Peyer's patch (tissue), 4 donors: Measurements from ENCODE around the gene SLK. TPM values are rescaled to one million over a fixed set of nuclear protein-coding genes. Genes with fewer than 3 reads are reported as not detected.

ENCODE experiments used
- DNase-seq, 3 donors: peaks; one replicate each; pipeline ENCODE4 v3.0.0-alpha.2; 2017 to 2019
- H3K27ac ChIP-seq, 4 donors: fragments of 200-600 bp; sonication (generic); one replicate each; pipeline ENCODE4 v1.5.1; 2016 to 2019
- H3K27me3 ChIP-seq, 2 donors: fragments of 200-600 bp; sonication (generic); one replicate each; pipeline ENCODE4 v1.5.1; 2019
- H3K36me3 ChIP-seq, 3 donors: fragments of 200-600 bp; sonication (generic); one replicate each; pipeline ENCODE4 v1.5.1; 2016 to 2019
- H3K4me1 ChIP-seq, 4 donors: fragments of 200-600 bp; sonication (generic); one replicate each; pipeline ENCODE4 v1.5.1; 2016 to 2019
- H3K4me3 ChIP-seq, 4 donors: fragments of 200-600 bp; sonication (generic); 1 replicate in 3 of 4; 2 replicates in 1 of 4; pipeline ENCODE4 v1.5.1; 2016 to 2019; ENCODE audit warnings: mild to moderate bottlenecking in 1 of 4
- H3K9me3 ChIP-seq, 4 donors: fragments of 200-600 bp; sonication (generic); one replicate each; pipeline ENCODE4 v1.5.1; 2016 to 2019; ENCODE audit warnings: mild to moderate bottlenecking in 1 of 4
- POLR2A ChIP-seq, 2 donors: fragments of 450-650 bp; IDR thresholded peaks; one replicate each; pipeline ENCODE4 v1.5.1; 2017; ENCODE audit warnings: antibody characterized with exemption in 2 of 2, mild to moderate bottlenecking in 2 of 2, moderate library complexity in 2 of 2
- total RNA-seq, 4 donors: library from RNA; depleted of rRNA; stranded (reverse); fragments of >200 nt; gene quantifications; one replicate each; pipeline ENCODE4 v1.1.0, GENCODE V29; 2016
- TF ChIP-seq, protein P1 (sequence below), 6 experiments: fragments of 450-650 bp in 4 of 6; fragments of 200-600 bp in 2 of 6; sonication (generic) in 1 of 6; IDR thresholded peaks; one replicate each; pipeline ENCODE4 v1.5.1; 2017 to 2019; ENCODE audit warnings: antibody characterized with exemption in 6 of 6, mild to moderate bottlenecking in 3 of 6, moderate library complexity in 1 of 6

SLK gene
- total RNA-seq, 4 donors from 2014 or later, result 38.5 to 55.4 (median 52.6) TPM

DNA sequence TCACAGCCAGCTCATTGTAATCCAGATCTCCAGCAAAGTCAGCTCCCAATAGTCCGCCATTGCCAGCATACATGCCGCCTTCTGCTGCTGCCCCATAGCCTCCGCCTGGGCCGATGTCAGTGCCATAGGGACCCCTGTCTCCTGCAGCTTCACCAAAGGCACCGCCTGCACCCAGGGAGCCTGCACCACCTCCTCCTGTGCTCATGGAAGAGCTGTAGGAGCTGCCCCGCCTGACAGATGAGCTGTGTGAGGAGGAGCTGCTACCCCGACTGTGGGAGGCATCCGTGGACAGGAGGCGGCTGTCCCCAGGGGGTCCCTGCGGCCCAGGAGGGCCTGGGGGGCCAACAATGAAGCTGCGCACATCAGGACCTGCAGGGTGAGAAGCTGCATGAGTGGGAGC, 67.0 kb downstream of the SLK start:
- Histone ChIP-seq H3K4me3 (no peak overlapping the region), H3K36me3 (peaks cover 0 to 29% (median 0%) of the 10 kb centered on the region in 3 donors), H3K9me3 (no peaks in the 10 kb centered on the region), H3K27me3 (no peaks in the 10 kb centered on the region), H3K4me1 (no peaks in the 10 kb centered on the region), H3K27ac (no peak overlapping the region)
- no peak for DNase-seq
- TF ChIP-seq, protein P1, sequence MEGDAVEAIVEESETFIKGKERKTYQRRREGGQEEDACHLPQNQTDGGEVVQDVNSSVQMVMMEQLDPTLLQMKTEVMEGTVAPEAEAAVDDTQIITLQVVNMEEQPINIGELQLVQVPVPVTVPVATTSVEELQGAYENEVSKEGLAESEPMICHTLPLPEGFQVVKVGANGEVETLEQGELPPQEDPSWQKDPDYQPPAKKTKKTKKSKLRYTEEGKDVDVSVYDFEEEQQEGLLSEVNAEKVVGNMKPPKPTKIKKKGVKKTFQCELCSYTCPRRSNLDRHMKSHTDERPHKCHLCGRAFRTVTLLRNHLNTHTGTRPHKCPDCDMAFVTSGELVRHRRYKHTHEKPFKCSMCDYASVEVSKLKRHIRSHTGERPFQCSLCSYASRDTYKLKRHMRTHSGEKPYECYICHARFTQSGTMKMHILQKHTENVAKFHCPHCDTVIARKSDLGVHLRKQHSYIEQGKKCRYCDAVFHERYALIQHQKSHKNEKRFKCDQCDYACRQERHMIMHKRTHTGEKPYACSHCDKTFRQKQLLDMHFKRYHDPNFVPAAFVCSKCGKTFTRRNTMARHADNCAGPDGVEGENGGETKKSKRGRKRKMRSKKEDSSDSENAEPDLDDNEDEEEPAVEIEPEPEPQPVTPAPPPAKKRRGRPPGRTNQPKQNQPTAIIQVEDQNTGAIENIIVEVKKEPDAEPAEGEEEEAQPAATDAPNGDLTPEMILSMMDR (IDR thresholded peaks at IDR 0.05), result no peak
- TF ChIP-seq POLR2A (IDR thresholded peaks at IDR 0.05), result no peak

DNA sequence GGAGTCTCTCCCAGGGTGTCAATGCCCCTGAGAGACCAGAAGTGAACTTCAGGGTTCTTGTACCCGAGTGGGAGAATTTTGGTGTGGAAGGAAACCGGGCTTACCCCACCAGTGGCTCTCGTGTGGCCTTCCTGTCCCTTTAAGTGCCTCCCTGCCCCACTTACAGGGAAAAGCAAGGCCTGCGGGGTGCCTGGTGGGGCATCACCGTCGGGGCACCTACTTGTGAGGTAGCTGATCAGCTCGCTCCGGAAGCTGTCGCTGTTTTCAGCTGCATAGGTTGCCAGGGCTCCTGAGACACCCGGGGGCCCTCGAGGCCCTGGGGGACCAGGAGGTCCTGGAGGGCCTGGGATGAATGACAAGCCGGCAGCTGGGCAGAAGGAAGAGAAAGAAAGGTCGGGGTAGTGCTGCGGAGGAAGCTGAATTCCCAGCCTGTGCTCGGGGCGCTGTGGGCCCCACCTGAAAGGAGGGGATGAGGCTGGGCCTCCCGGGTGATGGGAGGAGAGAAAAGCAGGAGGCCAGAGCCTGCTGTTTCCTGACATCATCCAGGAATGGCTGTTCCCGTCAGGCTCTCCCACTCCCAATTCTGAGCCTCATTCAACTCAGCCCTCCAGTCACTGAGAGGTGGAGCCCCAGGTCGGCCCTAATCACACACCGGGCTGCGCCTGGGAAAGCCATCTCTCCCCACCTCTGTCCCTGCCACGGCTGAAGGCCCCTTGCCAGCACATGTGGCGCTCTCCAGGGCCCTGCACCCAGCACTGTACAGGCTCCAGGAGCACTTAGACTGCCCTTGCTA, 67.7 kb downstream of the SLK start:
- TF ChIP-seq, protein P1 (IDR thresholded peaks at IDR 0.05), result no peak
- TF ChIP-seq POLR2A (IDR thresholded peaks at IDR 0.05), result no peak
- Histone ChIP-seq H3K4me3 (no peak overlapping the region), H3K27ac (no peak overlapping the region), H3K9me3 (no peaks in the 10 kb centered on the region), H3K36me3 (peaks cover 0 to 29% (median 0%) of the 10 kb centered on the region in 3 donors), H3K4me1 (no peaks in the 10 kb centered on the region), H3K27me3 (no peaks in the 10 kb centered on the region)
- no peak for DNase-seq

DNA sequence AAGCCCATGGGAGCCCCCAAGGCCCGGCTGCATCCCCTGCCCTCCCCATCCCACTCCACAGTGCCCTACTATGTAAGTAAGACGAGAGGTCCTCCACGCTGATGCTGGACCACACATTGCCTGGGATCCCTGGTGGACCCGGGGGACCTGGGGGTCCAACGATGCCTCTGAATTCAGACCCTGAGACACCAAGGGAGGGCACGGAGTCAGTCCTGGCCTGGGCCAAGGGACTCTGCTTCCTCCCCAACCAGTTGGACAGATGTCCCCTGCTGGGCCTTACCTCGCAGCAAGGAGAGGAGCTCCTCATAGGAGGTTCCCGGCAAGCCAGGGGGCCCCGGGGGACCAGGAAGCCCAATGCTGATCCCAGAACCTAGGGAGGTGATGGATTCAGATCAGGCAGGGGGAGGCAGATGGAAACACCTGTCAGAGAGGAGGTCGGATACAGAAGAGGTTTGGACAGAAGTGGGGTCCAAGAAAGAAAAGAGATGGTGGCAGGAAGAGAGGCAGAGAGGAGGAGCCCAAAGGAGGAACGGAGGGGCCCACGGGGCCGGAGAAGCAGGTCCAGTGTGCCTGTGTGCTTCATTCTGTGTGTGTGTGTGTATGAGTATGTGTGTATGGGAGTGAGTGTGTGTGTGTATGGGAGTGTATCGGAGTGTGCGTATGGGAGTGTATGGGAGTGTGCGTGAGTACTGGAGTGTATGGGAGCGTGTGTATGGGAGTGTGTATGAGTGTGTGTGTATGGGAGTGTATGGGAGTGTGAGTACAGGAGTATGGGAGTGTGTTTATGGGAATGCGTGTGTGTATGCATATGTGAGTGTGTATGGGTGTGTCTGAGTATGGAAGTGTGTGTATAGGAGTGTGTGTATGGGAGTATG, 68.5 kb downstream of the SLK start:
- Histone ChIP-seq H3K4me3 (no peak overlapping the region), H3K36me3 (peaks cover 0 to 29% (median 0%) of the 10 kb centered on the region in 3 donors), H3K9me3 (no peaks in the 10 kb centered on the region), H3K4me1 (no peaks in the 10 kb centered on the region), H3K27ac (no peak overlapping the region), H3K27me3 (no peaks in the 10 kb centered on the region)
- TF ChIP-seq, protein P1 (IDR thresholded peaks at IDR 0.05), result no peak
- no peak for TF ChIP-seq POLR2A (IDR thresholded peaks at IDR 0.05)
- no peak for DNase-seq

DNA sequence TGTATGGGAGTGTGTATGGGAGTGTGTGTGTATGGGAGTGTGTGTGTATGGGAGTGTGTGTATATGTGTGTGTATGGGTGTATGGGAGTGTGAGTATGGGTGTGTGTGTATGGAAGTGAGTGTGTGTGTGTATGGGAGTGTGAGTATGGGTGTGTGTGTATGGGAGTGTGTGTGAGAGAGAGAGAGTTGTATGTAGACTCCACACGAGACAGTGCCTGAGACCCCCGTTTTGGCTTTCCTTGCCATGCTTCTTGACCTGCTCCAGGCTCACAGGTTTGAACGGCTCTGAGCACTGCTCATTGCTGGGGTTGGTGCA, 69.1 kb downstream of the SLK start:
- TF ChIP-seq, protein P1 (IDR thresholded peaks at IDR 0.05), result no peak
- no peak for TF ChIP-seq POLR2A (IDR thresholded peaks at IDR 0.05)
- Histone ChIP-seq H3K9me3 (no peaks in the 10 kb centered on the region), H3K36me3 (peaks cover 0 to 32% (median 0%) of the 10 kb centered on the region in 3 donors), H3K4me3 (no peak overlapping the region), H3K4me1 (no peaks in the 10 kb centered on the region), H3K27me3 (no peaks in the 10 kb centered on the region), H3K27ac (no peak overlapping the region)
- no peak for DNase-seq

DNA sequence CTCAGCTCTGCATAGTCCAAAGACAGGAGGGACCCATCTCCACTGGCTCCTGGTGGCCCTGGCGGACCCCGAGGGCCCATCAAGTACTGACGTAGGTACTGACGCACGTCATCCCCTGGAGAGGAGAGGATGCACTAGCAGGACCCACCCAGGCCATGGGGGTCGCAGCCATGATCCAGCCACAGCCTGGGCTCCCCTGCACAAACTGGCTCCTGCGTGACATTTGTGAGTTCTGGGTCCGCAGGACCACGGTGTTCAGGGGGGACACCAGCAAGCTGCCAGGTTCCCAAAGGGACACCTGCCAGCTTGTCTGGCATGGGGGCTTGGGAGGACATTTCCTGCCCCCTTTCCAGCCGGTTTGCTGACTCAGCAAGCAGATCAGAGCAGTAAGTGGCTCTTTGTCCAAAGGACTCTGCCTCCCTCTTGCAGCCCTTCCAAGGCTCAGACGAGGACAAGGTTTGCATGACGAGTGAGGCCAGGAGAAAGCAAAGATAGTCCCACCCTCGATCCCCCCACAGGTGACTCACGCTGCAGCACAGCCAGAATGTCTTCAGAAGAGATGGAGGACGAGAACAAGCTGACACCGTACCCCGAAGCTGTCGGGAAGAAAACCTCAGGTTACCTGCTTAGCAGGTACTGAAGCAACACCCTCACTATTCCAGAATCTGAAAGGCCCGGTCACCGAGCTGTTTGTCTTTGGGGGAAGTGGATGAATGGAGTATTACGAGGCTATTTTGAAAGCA, 69.7 kb downstream of the SLK start:
- no peak for TF ChIP-seq POLR2A (IDR thresholded peaks at IDR 0.05)
- TF ChIP-seq, protein P1 (IDR thresholded peaks at IDR 0.05), result no peak
- no peak for DNase-seq
- H3K27ac ChIP-seq, result no peak overlapping the region
- no peaks in the 10 kb centered on the region for H3K9me3 ChIP-seq
- peaks cover 0 to 36% (median 0%) of the 10 kb centered on the region in 3 donors for H3K36me3 ChIP-seq
- no peaks in the 10 kb centered on the region for H3K27me3 ChIP-seq
- no peak overlapping the region for H3K4me3 ChIP-seq
- H3K4me1 ChIP-seq, result no peaks in the 10 kb centered on the region
